SU-DHL-6 (cell line): ENCODE results near the gene PGLYRP3.

Experiments
- H2AFZ ChIP-seq: fragments of 200-600 bp; sonication (generic); 2 replicates; pipeline ENCODE4 v1.6.1; 2014; ENCODE audit warnings: low read depth, mild to moderate bottlenecking, moderate library complexity, mixed read lengths, antibody characterized with exemption, low read length; ENCODE audit not compliant: severe bottlenecking
- H3F3A ChIP-seq: fragments of 200-600 bp; shearing (Covaris generic); 2 replicates; pipeline ENCODE4 v1.6.0; 2016; ENCODE audit warnings: antibody characterized with exemption, mild to moderate bottlenecking; ENCODE audit not compliant: insufficient read depth
- H3K27ac ChIP-seq: fragments of 200-600 bp; sonication (generic); 2 replicates; pipeline ENCODE4 v1.5.1; 2016; ENCODE audit warnings: low read depth, mild to moderate bottlenecking, low read length, moderate library complexity, mixed read lengths
- H3K27me3 ChIP-seq: fragments of 200-600 bp; sonication (generic), shearing (Covaris generic); 2 replicates; pipeline ENCODE4 v1.6.0; 2014; ENCODE audit warnings: mild to moderate bottlenecking, low read length
- H3K36me3 ChIP-seq: fragments of 200-600 bp; sonication (generic); 2 replicates; pipeline ENCODE4 v1.6.1; 2014; ENCODE audit warnings: mild to moderate bottlenecking, low read length, mixed read lengths
- H3K4me2 ChIP-seq: fragments of 300-600, 200-600 bp; shearing (Covaris generic), sonication (generic); 2 replicates; pipeline ENCODE4 v1.6.0; 2014; ENCODE audit warnings: low read length, low read depth, mild to moderate bottlenecking; ENCODE audit not compliant: poor library complexity, severe bottlenecking
- H3K4me3 ChIP-seq: fragments of 200-600 bp; sonication (generic); 2 replicates; pipeline ENCODE4 v1.5.1; 2014; ENCODE audit warnings: antibody characterized with exemption, low read length, mild to moderate bottlenecking, mixed read lengths; ENCODE audit not compliant: insufficient read depth, poor library complexity, severe bottlenecking
- H3K79me2 ChIP-seq: fragments of 200-600 bp; sonication (generic); 2 replicates; pipeline ENCODE4 v1.6.1; 2014; ENCODE audit warnings: mild to moderate bottlenecking, low read length, moderate library complexity; ENCODE audit not compliant: insufficient read depth
- H3K9ac ChIP-seq: fragments of 200-600 bp; sonication (generic); 2 replicates; pipeline ENCODE4 v1.7.0; 2014; ENCODE audit warnings: mild to moderate bottlenecking, low read length
- H3K9me2 ChIP-seq: fragments of 200-600 bp; sonication (generic); replicated peaks from 2 replicates; pipeline ENCODE4 v1.6.1; 2014; ENCODE audit warnings: low read length; ENCODE audit not compliant: insufficient read depth
- H3K9me3 ChIP-seq: fragments of 200-600 bp; sonication (generic); 2 replicates; pipeline ENCODE4 v1.6.1; 2014; ENCODE audit warnings: low read length, mixed read lengths; ENCODE audit not compliant: insufficient read depth
- H4K20me1 ChIP-seq: fragments of 200-600 bp; sonication (generic); 2 replicates; pipeline ENCODE4 v1.6.1; 2014; ENCODE audit warnings: low read depth, mild to moderate bottlenecking, antibody characterized with exemption, low read length, moderate library complexity, mixed read lengths
- EZH2phosphoT487 ChIP-seq: fragments of 200-600 bp; sonication (generic), shearing (Covaris generic); conservative IDR thresholded peaks from 2 replicates; pipeline ENCODE4 v1.6.1; 2018; ENCODE audit warnings: mild to moderate bottlenecking, antibody characterized with exemption, low read length, moderate library complexity, mixed read lengths
- TF ChIP-seq, protein P1 (sequence below): fragments of 200-600 bp; sonication (generic); IDR thresholded peaks from one replicate; pipeline ENCODE4 v1.5.1; 2017; ENCODE audit warnings: antibody characterized with exemption, mild to moderate bottlenecking, low read length, moderate library complexity; ENCODE audit not compliant: insufficient read depth, poor library complexity, severe bottlenecking

Gene PGLYRP3

DNA sequence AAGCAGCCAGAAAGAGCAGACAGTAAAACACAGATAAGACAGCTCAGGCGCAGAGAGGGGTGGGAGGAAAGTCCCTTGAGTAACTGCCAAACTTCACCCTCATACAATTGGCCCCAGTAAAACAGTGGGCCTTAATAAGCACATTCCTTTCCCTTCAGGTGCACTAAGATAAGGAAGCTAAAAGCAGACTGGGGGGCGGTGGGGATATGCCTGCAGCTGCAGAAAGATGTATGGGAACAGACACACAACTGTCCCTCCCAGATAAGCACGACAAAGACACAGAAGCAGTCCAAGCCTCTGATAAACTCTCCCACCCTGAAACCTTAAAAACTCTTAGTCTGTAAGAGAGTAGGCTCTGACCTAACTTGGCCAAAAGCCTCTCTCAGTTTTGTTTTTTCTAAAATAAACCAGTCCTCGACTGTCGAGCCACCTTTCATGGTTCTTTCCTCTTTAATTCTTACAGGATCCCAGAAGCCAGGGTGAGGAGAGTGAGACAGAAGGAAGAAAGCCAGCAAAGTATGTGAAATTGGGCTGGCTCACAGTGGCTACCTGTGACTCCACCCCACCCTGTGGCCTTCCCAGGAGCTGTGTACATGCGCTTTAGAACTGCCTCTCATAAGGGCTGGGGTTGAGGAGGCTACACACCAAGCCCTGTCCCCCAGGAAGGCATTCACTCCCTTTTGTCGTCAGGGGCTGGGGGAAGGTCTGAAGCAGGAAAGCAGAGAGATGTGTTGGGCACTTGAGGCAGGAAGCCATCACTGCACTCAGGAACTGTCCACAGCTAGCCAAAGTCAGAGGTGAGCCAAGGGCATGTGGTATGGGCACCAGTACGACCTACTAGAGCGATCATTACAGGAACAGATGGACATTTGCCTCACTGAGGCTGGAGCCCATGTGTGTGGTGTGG lies 31.3 kb upstream of the PGLYRP3 start:
- H4K20me1 ChIP-seq, result no peaks in the 10 kb centered on the region
- H3K9me2 ChIP-seq, result no peaks in the 10 kb centered on the region
- H3K9ac ChIP-seq, result no peak overlapping the region
- H3K9me3 ChIP-seq, result no peaks in the 10 kb centered on the region
- no peaks in the 10 kb centered on the region for H3K36me3 ChIP-seq
- H3K27me3 ChIP-seq, result no peaks in the 10 kb centered on the region
- TF ChIP-seq EZH2phosphoT487, result no peak
- TF ChIP-seq, protein P1, sequence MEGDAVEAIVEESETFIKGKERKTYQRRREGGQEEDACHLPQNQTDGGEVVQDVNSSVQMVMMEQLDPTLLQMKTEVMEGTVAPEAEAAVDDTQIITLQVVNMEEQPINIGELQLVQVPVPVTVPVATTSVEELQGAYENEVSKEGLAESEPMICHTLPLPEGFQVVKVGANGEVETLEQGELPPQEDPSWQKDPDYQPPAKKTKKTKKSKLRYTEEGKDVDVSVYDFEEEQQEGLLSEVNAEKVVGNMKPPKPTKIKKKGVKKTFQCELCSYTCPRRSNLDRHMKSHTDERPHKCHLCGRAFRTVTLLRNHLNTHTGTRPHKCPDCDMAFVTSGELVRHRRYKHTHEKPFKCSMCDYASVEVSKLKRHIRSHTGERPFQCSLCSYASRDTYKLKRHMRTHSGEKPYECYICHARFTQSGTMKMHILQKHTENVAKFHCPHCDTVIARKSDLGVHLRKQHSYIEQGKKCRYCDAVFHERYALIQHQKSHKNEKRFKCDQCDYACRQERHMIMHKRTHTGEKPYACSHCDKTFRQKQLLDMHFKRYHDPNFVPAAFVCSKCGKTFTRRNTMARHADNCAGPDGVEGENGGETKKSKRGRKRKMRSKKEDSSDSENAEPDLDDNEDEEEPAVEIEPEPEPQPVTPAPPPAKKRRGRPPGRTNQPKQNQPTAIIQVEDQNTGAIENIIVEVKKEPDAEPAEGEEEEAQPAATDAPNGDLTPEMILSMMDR, result no peak
- H3K4me3 ChIP-seq, result no peak overlapping the region
- H3K27ac ChIP-seq, result no peak overlapping the region
- no peak overlapping the region for H3K4me2 ChIP-seq
- H2AFZ ChIP-seq, result no peak overlapping the region
- no peaks in the 10 kb centered on the region for H3F3A ChIP-seq
- H3K79me2 ChIP-seq, result no peaks in the 10 kb centered on the region

DNA sequence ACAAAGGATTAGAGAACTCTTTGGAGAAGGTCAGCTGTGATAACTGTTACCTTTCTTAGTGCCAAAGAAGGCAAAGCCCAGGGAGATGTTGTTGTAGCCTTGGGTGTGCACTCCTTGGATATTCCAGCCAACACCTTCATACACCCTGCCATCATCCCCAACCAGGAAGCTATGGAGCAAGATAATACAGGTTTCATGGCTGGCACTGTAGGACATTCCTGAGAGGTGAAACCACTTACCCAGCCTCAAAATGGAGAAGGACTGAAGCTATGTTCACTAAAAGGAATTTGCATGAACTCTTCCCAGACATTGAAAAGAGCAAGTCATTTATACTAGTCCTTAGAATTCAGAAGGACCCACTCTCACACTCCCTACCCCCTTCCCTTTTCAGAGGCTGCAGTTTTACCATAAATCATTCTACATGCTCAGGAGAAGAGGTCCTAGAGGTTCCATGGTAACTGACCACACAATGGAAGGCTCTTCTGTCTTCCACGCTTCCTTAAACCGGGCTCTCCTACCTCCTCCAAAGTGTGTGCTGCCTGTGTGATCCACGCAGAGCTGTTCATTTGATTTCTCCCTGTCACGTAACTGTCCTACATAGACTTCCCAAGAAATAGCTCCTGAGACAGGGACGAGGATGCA lies 30.4 kb upstream of the PGLYRP3 start:
- TF ChIP-seq EZH2phosphoT487, result no peak
- TF ChIP-seq, protein P1, result no peak
- H3K27me3 ChIP-seq, result no peaks in the 10 kb centered on the region
- no peak overlapping the region for H3K9ac ChIP-seq
- no peaks in the 10 kb centered on the region for H3K9me2 ChIP-seq
- H3F3A ChIP-seq, result no peaks in the 10 kb centered on the region
- H3K36me3 ChIP-seq, result no peaks in the 10 kb centered on the region
- H4K20me1 ChIP-seq, result no peaks in the 10 kb centered on the region
- no peak overlapping the region for H2AFZ ChIP-seq
- no peaks in the 10 kb centered on the region for H3K79me2 ChIP-seq
- no peaks in the 10 kb centered on the region for H3K9me3 ChIP-seq
- H3K4me3 ChIP-seq, result no peak overlapping the region
- H3K27ac ChIP-seq, result no peak overlapping the region
- H3K4me2 ChIP-seq, result no peak overlapping the region

GRCh38 chr1:153342178-153342577 lies 29.4 kb upstream of the PGLYRP3 start:
- Histone ChIP-seq H3F3A (no peaks in the 10 kb centered on the region), H3K4me2 (no peak overlapping the region), H3K27me3 (no peaks in the 10 kb centered on the region), H3K4me3 (no peak overlapping the region), H4K20me1 (no peaks in the 10 kb centered on the region), H3K9me3 (no peaks in the 10 kb centered on the region), H3K9me2 (no peaks in the 10 kb centered on the region), H3K79me2 (no peaks in the 10 kb centered on the region), H3K36me3 (no peaks in the 10 kb centered on the region), H3K9ac (no peak overlapping the region), H2AFZ (no peak overlapping the region), H3K27ac (no peak overlapping the region)
- TF ChIP-seq, protein P1, result no peak
- no peak for TF ChIP-seq EZH2phosphoT487
